HG03045 (cell line): ENCODE results near the gene TRPM4.
"Not testable (repeated sequence)": the region's sequence is repeated elsewhere in the genome, so short reads cannot be mapped to it uniquely, and the experiment has no call there.

Experiments used
- ATAC-seq: cut with Tn5 transposase; IDR thresholded peaks from one replicate; pipeline ENCODE4 v1.9.1; 2021; ENCODE audit warnings: mild to moderate bottlenecking, moderate library complexity; ENCODE audit not compliant: unreplicated experiment

Gene TRPM4

GRCh38 chr19:49150106-49150943 is 7.3 kb upstream of the TRPM4 start:
- ATAC-seq: no peak

DNA sequence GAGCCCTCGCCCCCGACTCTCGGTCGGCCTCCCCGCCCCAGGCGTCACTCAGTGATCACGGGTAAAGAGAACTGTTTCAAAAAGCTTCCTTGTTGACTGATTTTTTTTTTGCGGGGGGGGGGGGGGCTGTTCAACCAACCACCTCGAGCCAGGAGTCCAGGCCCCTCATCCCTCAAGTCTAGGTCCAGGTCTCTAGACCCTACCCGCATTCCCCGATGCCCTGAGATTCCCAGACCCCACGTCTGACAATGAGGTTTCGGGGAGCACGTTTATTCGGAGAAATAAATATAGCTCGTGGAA is 6.7 kb upstream of the TRPM4 start:
- no peak for ATAC-seq

DNA sequence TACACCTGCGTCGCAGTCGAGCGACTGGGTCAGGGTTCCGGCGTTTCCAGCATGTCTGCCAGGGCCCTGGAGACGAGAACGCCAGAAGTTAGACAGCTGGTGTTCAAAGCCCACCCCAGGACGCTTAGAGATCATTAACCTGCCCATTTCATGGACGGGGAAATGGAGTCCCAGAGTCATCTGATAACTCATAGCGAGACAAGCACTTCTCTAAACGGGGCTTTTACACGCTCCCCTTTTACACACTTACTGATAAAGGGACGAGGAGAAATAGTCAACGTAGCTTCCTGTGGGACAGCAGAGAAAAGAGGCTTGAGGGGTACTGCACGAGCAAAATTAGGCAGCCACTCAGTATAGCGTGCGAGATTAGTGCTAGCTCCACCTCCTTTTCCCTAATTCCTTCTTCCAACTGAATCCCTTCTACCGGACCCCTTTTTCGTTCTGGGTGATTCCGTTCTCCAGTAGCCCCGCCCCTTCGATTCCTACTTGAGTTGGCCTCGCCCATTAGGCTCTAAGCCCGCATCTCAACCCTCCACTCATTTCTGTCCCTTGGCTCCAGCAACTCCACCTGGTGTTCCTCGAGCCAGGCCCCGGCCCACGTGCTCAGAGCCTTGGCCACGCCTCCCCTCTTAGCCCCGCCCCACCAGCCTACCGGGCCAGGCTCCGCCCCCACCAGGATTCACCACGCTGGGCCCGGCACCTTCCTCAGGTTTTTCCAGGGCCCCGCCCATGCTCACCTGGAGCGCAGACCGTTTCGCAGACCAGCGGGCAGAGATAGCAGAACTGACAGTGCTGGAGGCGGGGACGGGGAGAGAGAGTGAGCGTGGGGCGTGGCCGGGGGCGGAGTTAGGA is 6.1 kb upstream of the TRPM4 start:
- ATAC-seq: no peak

GRCh38 chr19:49152119-49152550 is 5.5 kb upstream of the TRPM4 start:
- ATAC-seq: no peak

DNA sequence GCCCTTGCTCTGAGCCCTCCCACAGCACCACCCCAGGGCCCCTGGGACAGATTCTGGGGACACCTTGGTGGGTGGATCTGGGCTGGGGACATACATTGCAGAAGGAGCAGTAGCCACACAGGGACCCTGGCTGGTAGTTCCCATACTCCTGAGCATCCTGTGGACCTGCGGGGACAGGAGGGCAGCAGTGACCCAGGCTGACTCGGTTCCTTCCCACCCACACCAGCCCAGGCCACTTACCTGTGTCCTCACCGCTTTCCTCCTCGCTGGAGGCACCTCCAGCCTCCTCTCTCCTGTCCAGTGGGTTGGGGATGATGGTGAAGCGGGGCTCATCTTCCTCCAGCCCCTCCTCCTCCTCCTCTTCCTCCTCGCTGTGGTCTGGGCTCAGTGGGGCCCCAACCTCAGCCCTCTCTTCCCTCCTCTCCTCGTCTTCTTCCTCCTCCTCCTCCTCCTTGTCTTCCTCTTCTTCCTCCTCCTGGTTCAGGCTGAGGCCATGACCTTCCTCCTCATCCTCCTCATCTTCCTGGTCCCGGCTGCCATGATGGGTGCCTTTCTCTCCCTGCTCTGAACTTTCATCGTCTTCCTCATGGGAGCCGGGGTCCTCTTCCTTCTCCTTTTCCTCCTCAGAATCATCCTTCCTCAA is 4.3 kb upstream of the TRPM4 start:
- ATAC-seq: no peak

DNA sequence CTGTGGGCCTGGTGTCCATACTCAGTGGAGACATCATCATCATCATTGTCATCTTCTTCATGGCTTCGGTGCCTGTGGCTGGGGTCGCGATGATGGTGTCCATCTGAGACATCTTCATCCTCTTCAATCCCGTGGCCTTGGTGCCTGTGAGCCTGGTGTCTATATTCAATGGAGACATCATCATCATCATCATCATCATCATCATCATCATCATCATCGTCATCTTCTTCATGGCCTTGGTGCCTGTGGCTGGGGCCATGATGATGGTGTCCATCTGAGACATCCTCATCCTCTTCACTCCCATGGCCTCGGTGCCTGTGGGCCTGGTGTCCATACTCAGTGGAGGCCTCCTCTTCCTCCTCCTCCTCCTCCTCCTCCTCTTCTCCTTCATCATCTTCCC is 3.3 kb upstream of the TRPM4 start:
- ATAC-seq: no peak

- no peak for ATAC-seq
Measured at GRCh38 chr19:49155005-49155819, 2.4 kb upstream of the TRPM4 start, which contains the start of gene HRC. Gene HRC, minus strand, starts transcription at chr19:49155396. Its CDS starts 159 bp downstream, at chr19:49155237.

- no peak for ATAC-seq
Measured at GRCh38 chr19:49155820-49156346, 1.7 kb upstream of the TRPM4 start.

GRCh38 chr19:49160450-49161189 is 3.0 kb downstream of the TRPM4 start:
- no peak for ATAC-seq

- ATAC-seq: no peak
Measured at GRCh38 chr19:49161987-49162386, 4.4 kb downstream of the TRPM4 start.

DNA sequence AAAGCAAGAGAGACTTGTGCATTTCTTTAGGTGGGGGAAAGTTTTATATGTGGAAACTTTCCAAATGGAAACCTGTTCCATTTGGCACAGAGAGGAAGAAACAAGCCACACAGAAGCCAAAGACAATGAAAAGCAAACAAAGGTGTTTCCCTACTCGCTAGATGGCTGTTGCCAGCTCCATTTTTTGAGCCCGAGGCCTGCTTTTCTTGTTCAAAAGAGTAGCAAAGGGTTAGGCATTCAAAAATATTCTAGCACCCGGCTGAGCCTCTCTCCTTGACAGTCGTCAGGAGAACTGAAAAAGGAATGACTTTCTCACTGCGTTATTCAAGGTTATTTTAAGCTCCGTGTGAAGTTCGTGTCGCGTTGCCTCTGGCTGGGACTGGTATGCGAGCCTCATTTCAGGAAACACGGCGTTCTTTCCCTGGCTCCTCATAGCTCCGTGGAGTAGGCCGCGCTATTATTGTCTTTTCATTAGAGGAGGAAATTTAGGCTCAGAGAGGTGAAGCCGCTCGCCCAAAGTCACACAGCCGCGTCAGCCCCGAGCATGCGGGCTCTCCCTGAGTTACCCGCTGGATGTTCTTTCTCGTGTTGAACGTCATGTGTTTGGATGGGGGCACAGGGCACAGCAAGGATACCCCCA is 7.6 kb downstream of the TRPM4 start:
- ATAC-seq: no peak

GRCh38 chr19:49165865-49166301 is 8.3 kb downstream of the TRPM4 start:
- ATAC-seq: no peak

- no peak for ATAC-seq
Measured at GRCh38 chr19:49167857-49168409, 10.3 kb downstream of the TRPM4 start.

DNA sequence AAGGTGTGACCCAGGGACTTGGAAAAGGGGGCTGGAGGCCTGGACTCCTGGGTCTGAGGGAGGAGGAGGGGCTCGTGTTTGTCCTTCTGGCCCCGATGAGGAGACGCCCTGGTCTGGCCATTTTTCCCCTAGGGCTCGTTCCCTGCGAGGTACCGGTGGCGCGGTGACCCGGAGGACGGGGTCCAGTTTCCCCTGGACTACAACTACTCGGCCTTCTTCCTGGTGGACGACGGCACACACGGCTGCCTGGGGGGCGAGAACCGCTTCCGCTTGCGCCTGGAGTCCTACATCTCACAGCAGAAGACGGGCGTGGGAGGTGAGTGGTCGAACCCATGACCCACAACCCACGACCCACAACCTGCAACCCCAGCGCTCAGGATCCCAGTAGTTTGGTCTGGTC is 10.8 kb downstream of the TRPM4 start:
- no peak for ATAC-seq

DNA sequence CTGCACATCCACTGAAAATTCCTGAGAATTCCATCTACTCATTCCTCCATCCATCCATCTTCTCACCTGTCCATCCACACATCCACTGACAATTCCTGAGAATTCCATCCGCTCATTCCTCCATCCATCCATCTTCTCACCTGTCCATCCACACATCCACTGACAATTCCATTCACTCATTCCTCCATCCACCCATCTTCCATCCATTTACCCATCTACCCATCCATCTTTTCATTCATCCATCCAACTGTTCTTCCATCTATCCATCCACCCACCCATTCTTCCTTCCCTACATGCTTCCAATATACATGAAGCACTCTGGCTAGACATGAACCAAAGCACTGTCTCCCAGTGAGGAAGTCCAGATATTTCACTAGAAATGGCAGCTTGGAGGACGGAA is 15.6 kb downstream of the TRPM4 start:
- no peak for ATAC-seq

DNA sequence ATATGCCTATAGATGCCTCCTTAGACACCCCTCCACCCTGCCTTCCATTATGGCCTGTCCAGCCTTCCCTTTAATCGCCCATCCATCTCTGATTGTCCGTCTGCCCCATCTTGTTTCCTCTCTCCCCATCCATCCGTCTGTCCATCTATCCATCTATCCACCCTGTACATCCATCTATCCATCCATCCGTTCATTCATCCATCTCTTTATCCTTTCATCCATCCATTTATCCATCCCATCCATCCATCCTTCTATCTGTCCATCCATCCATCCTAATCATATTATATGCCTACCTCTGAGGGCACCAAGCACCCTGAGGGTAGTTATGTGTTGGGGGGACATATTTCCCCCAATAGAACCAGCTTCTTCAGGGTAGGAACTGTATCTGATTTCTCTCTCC is 23.1 kb downstream of the TRPM4 start:
- ATAC-seq: no peak

- ATAC-seq: not testable (repeated sequence)
Measured at GRCh38 chr19:49182010-49182847, 24.6 kb downstream of the TRPM4 start.

DNA sequence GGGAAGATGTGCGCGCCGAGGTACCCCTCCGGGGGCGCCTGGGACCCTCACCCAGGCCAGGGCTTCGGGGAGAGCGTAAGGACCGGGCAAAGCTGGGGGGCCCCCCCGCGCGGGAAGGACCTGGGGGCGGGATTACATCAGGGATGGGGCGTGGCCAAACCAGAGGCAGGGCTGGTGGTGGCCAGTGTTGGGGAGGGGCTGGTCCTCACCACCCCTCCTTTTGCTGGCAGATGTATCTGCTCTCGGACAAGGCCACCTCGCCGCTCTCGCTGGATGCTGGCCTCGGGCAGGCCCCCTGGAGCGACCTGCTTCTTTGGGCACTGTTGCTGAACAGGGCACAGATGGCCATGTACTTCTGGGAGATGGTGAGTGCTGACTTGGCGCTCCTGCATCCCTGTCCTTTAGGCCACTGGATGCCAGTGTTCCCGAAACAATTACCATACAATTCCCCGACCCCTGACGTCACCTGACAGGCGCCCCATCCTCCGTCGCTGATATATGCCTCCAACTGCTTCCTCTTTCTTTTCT is 25.3 kb downstream of the TRPM4 start:
- no peak for ATAC-seq
